GM10266 (cell line): ENCODE measurements around the gene PIP5K1A.

Source experiments
- DNase-seq: peaks from one replicate; pipeline ENCODE4 v3.0.0; 2012; ENCODE audit errors: extremely low spot score
- CTCF ChIP-seq: IDR thresholded peaks from 2 replicates; pipeline ENCODE4 v1.5.1; 2012; ENCODE audit warnings: mild to moderate bottlenecking, low read depth; ENCODE audit not compliant: control insufficient read depth, insufficient read depth; ENCODE audit errors: missing control alignments

PIP5K1A gene

DNA sequence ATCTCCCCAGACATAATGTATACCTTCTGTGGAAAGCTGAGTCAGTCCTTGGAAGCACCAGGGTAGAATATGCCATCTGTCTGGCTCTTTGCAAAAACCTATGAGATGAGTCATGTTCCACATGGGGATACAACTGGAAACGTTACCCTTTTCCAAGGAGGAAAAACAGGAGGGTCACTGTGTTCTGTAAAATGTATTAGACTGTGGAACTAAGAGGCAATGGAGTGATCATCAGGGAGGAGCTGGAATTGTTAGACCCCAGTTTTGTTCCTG, 40.1 kb downstream of the PIP5K1A start:
- TF ChIP-seq CTCF: no peak
- no peak for DNase-seq

GRCh38 chr1:151242442-151242841, 44.1 kb downstream of the PIP5K1A start:
- DNase-seq: no peak
- TF ChIP-seq CTCF: no peak

- TF ChIP-seq CTCF: no peak
- no peak for DNase-seq
These were observed 45.4 kb downstream of the PIP5K1A start for GRCh38 chr1:151243683-151244216.

- TF ChIP-seq CTCF: no peak
- DNase-seq: no peak
These were observed 48.4 kb downstream of the PIP5K1A start for GRCh38 chr1:151246786-151247185.

- peak; percentile 78 for TF ChIP-seq CTCF
- peak; percentile 75 for DNase-seq
These were observed 53.5 kb downstream of the PIP5K1A start for GRCh38 chr1:151251656-151252470.

- DNase-seq: peak; percentile 96
- no peak for TF ChIP-seq CTCF
These were observed 56.2 kb downstream of the PIP5K1A start, which contains the start of gene PSMD4 for GRCh38 chr1:151254217-151255213. Gene PSMD4, plus strand, starts transcription at chr1:151254734. Its CDS starts 49 bp downstream, at chr1:151254783.

DNA sequence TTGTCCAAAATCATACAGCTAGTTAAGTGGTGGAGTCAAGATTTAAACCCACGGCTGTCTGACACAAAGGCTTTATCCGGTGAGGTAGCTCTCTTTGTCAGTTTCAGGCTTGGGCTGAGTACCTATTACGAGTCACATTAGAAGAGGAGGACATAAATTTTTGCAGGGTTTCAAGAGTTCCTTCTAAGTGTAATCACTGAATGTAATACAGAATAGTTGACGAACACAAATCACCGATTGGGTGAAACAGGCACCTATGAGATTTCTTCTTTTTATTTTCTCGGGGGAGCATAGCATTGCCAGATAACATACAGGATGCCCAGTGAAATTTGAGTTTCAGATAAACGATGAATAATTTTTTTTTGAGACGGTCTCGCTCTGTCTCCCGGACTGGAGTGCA, 57.0 kb downstream of the PIP5K1A start:
- no peak for DNase-seq
- no peak for TF ChIP-seq CTCF
